K562 (cell line): Measurements from ENCODE around the gene LMAN1L. TPM values are rescaled to one million over a fixed set of nuclear protein-coding genes. Genes with fewer than 3 reads are reported as not detected.
A peak's percentile ranks its signal among the peaks of the same experiment; 100 is the strongest.

Experiments
- CBX5 ChIP-seq: IDR thresholded peaks from 2 replicates; pipeline ENCODE4 v1.6.1; 2014; ENCODE audit warnings: low read depth, borderline replicate concordance
- EHMT2 ChIP-seq: fragments of 450-650 bp; IDR thresholded peaks from 2 replicates; pipeline ENCODE4 v1.6.1; 2018; ENCODE audit warnings: antibody characterized with exemption
- ILK ChIP-seq: fragments of 450-650 bp; IDR thresholded peaks from 2 replicates; pipeline ENCODE4 v1.6.1; 2016; ENCODE audit warnings: missing genetic modification characterization, low read depth, mild to moderate bottlenecking, missing compliant biosample characterization, moderate library complexity, borderline replicate concordance
- KDM4B ChIP-seq, 2 experiments: fragments of 450-650 bp in 1 of 2; sonication (generic) in 1 of 2; IDR thresholded peaks; 2 replicates each; pipeline ENCODE4 v1.6.1; 2016 to 2017; ENCODE audit warnings: borderline replicate concordance in 2 of 2, antibody characterized with exemption in 1 of 2, low read depth in 1 of 2, mild to moderate bottlenecking in 1 of 2
- MAZ ChIP-seq, 2 experiments: fragments of 450-650 bp in 1 of 2; sonication (generic) in 1 of 2; formaldehyde crosslinking; IDR thresholded peaks in 1 of 2; conservative IDR thresholded peaks in 1 of 2; 2 replicates each; pipeline versions ENCODE4 v1.4.0 to v1.5.0; 2020; ENCODE audit warnings: mild to moderate bottlenecking in 1 of 2, missing genetic modification reagents in 1 of 2
- MTA3 ChIP-seq: fragments of 450-650 bp; formaldehyde crosslinking; IDR thresholded peaks from 2 replicates; pipeline ENCODE4 v1.6.1; 2017; ENCODE audit warnings: mild to moderate bottlenecking, borderline replicate concordance
- PML ChIP-seq: IDR thresholded peaks from 2 replicates; pipeline ENCODE4 v1.6.1; 2012; ENCODE audit warnings: low read length, inconsistent platforms
- POLR2AphosphoS5 ChIP-seq: IDR thresholded peaks from 2 replicates; pipeline ENCODE4 v1.6.1; 2011; ENCODE audit warnings: mild to moderate bottlenecking, low read depth, low read length, moderate library complexity; ENCODE audit not compliant: control insufficient read depth, insufficient read depth
- RHOXF2B ChIP-seq: fragments of 250-450 bp; sonication (Bioruptor Pico); conservative IDR thresholded peaks from 2 replicates; pipeline ENCODE4 v1.5.1; 2021
- ZFP36 ChIP-seq: fragments of 150-350 bp; IDR thresholded peaks from 2 replicates; pipeline ENCODE4 v1.6.1; 2018; ENCODE audit warnings: low read length, low read depth; ENCODE audit not compliant: partially characterized antibody
- ZNF165 ChIP-seq: fragments of 250-450 bp; sonication (Bioruptor Pico); IDR thresholded peaks from 2 replicates; pipeline ENCODE4 v1.4.0; 2020; ENCODE audit warnings: borderline replicate concordance
- polyA plus RNA-seq, 8 experiments: library from polyadenylated mRNA; depleted of rRNA in 4 of 8; stranded (reverse) in 5 of 8; unstranded in 3 of 8; fragments of >200 nt; fragmentation: Nextera tagmentation in 2 of 8; fragmentation: Illumina TruSeq in 1 of 8; extraction: Ambion mirVana in 2 of 8; extraction: Trizol in 1 of 8; gene quantifications; 2 replicates each; pipeline versions ENCODE4 v1.2.1 to v1.2.3, GENCODE V29; 2011 to 2014; ENCODE audit warnings: inconsistent platforms in 1 of 8, missing spikeins in 1 of 8
- total RNA-seq, 7 experiments: library from RNA; depleted of rRNA in 6 of 7; stranded (reverse); fragments of >200 nt in 6 of 7; fragmentation: Illumina TruSeq in 2 of 7; extraction: Trizol in 2 of 7; gene quantifications; 2 replicates each; pipeline versions ENCODE4 v1.2.1 to v1.2.3, GENCODE V29; 2011 to 2021; ENCODE audit warnings: low replicate concordance in 1 of 7
- TF ChIP-seq, protein P1 (sequence below): fragments of 250-450 bp; sonication (Bioruptor Pico); IDR thresholded peaks from 2 replicates; pipeline ENCODE4 v1.5.0; 2021; ENCODE audit warnings: mild to moderate bottlenecking, moderate library complexity
- TF ChIP-seq, protein P2 (sequence below): fragments of 250-450 bp; sonication (Bioruptor Pico); IDR thresholded peaks from 2 replicates; pipeline ENCODE4 v1.8.0; 2022; ENCODE audit warnings: inconsistent platforms, mild to moderate bottlenecking, moderate library complexity, borderline replicate concordance
- TF ChIP-seq, protein P3 (sequence below): fragments of 450-650 bp; formaldehyde crosslinking; IDR thresholded peaks from 2 replicates; pipeline ENCODE4 v1.4.0; 2020; ENCODE audit warnings: mild to moderate bottlenecking, mixed read lengths
- TF ChIP-seq, protein P4 (sequence below): sonication (generic); formaldehyde crosslinking; IDR thresholded peaks from 2 replicates; pipeline ENCODE4 v1.8.0; 2022; ENCODE audit warnings: missing genetic modification reagents, mild to moderate bottlenecking, moderate library complexity, borderline replicate concordance
- TF ChIP-seq, protein P5 (sequence below): IDR thresholded peaks from 2 replicates; pipeline ENCODE4 v1.6.1; 2012; ENCODE audit warnings: low read depth, low read length, improper control_type of control experiment, borderline replicate concordance

Gene LMAN1L
- total and polyA plus RNA-seq, 9 of the 15 experiments (the other 6 are each of a cell fraction or from before 2014, with no cell fraction given): not detected

DNA sequence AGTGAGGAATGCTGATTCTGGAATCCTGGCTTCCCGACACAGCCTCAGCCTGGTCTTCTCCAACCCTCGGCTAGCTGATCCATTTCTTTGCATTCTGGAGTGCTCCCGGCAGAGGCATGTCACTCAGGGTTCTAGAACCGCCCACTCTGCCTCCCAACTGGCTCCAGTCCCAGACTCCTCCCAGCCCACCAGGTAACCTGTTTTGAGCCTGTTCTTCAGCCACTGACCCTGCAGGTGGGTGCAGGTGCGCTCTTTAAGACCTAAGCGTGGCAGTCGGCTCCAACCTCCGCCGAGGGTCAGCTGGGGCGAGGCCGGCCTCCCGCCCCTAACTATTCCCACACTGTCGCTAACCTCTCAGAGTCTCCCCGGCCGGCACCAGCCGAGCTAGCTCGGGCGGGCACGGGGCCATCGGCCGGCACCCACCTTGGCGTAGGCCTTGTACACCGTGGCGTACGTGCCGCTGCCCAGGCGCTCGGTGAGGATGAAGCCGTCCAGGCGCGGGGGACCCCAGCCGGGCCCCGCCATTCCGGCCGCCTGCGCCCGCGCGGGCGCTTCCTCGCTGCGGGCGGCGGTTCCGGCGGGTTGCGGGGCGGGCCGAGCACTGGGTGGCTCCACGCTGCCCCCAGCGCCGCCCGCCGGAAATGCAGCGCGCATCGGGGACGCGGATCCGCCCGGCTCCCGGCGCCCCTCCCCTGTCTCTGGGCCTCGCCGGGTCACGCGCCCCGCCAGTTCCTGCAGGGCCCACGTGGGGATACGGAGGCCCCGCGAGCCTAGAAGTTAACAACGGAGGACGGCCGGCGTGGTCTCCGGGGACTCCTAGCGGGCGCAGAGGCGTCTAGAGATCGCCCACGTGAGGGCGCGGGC lies 30.2 kb downstream of the LMAN1L start, which contains the start of gene ULK3 (continued):
- TF ChIP-seq, protein P1, sequence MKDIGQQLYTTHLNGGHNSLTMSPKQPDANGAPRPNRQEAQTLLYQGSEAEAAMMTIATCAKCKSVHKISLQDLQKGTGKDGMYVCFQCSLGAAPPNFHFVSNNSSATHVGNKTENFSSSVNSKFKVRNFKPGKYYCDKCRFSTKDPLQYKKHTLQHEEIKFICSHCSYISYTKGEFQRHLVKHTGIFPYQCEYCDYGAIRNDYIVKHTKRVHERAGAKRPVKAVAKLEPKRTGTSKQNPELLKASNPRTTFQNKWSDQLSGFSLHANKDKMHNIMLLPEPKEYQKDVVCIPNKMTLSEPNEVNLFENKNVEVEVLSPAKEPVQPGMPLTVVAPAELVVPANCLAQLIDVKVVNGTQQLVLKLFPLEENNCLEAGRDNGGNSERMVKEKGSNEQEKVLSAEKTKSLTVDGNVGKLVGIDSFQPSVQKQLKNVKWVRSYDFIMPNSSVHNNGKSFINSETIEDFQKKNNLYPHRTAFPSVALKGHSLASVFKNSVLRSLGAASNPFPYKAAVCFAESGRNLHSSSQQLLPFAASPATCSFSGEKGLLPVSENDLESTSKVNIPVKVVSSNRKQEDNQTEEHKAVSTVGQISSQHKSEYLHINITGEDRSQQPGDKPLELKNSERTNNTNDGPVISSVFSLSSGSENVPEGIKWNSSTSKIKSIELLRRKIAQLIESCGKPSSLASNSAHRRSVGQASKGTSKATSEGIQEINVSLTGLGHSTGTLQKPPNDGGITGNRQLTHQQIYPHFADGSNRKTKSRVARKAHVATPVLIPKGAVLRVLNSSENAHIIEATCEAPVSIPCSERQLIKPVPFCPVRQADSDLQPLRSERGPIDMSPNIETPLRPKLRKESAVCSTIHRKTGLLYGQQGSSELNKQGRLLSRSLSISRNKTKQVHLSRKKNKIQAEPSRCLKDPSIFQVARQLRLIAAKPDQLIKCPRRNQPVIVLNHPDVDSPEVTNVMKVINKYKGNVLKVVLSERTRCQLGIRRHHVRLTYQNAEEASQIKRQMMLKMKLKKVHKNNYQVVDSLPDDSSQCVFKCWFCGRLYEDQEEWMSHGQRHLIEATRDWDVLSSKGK: no peak
- TF ChIP-seq PML: no peak
- TF ChIP-seq ZFP36: no peak
- TF ChIP-seq, protein P2, sequence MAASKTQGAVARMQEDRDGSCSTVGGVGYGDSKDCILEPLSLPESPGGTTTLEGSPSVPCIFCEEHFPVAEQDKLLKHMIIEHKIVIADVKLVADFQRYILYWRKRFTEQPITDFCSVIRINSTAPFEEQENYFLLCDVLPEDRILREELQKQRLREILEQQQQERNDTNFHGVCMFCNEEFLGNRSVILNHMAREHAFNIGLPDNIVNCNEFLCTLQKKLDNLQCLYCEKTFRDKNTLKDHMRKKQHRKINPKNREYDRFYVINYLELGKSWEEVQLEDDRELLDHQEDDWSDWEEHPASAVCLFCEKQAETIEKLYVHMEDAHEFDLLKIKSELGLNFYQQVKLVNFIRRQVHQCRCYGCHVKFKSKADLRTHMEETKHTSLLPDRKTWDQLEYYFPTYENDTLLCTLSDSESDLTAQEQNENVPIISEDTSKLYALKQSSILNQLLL (CRISPR knock-in tag): no peak
- TF ChIP-seq, protein P3, sequence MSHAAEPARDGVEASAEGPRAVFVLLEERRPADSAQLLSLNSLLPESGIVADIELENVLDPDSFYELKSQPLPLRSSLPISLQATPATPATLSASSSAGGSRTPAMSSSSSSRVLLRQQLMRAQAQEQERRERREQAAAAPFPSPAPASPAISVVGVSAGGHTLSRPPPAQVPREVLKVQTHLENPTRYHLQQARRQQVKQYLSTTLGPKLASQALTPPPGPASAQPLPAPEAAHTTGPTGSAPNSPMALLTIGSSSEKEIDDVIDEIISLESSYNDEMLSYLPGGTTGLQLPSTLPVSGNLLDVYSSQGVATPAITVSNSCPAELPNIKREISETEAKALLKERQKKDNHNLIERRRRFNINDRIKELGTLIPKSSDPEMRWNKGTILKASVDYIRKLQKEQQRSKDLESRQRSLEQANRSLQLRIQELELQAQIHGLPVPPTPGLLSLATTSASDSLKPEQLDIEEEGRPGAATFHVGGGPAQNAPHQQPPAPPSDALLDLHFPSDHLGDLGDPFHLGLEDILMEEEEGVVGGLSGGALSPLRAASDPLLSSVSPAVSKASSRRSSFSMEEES (CRISPR knock-in tag): peak; percentile 60
- TF ChIP-seq MTA3: 0 out of 2 replicates have a peak, but pooled peaks have one; percentile 64
- TF ChIP-seq, protein P4, sequence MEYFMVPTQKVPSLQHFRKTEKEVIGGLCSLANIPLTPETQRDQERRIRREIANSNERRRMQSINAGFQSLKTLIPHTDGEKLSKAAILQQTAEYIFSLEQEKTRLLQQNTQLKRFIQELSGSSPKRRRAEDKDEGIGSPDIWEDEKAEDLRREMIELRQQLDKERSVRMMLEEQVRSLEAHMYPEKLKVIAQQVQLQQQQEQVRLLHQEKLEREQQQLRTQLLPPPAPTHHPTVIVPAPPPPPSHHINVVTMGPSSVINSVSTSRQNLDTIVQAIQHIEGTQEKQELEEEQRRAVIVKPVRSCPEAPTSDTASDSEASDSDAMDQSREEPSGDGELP (CRISPR knock-in tag): peak; percentile 85
- TF ChIP-seq ILK (tag): no peak
- no peak for TF ChIP-seq EHMT2
- TF ChIP-seq ZNF165 (CRISPR knock-in tag): no peak
- TF ChIP-seq RHOXF2B: no peak
- TF ChIP-seq CBX5: no peak
- peak in 1 of 2 experiments; percentile 49; a peak in 1 of 4 replicates for TF ChIP-seq KDM4B (IDR thresholded peaks at IDR 0.05; ENCODE audit: borderline replicate concordance in 2 of 2, low read depth in 1 of 2)
- peak; percentile 73; the same call in 1 of the 2 replicates for TF ChIP-seq POLR2AphosphoS5
- peak; percentile 92 to 96 for TF ChIP-seq MAZ (CRISPR knock-in tag; conservative IDR thresholded peaks at IDR 0.05 in 1 of 2, IDR thresholded peaks at IDR 0.05 in 1 of 2)
- TF ChIP-seq, protein P5, sequence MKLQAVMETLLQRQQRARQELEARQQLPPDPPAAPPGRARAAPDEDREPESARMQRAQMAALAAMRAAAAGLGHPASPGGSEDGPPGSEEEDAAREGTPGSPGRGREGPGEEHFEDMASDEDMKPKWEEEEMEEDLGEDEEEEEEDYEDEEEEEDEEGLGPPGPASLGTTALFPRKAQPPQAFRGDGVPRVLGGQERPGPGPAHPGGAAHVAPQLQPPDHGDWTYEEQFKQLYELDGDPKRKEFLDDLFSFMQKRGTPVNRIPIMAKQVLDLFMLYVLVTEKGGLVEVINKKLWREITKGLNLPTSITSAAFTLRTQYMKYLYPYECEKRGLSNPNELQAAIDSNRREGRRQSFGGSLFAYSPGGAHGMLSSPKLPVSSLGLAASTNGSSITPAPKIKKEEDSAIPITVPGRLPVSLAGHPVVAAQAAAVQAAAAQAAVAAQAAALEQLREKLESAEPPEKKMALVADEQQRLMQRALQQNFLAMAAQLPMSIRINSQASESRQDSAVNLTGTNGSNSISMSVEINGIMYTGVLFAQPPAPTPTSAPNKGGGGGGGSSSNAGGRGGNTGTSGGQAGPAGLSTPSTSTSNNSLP: no peak
